Measurements from ENCODE around the gene CUX1.
"Not testable (repeated sequence)": the region's sequence is repeated elsewhere in the genome, so short reads cannot be mapped to it uniquely, and the experiment has no call there.

CUX1 gene

DNA sequence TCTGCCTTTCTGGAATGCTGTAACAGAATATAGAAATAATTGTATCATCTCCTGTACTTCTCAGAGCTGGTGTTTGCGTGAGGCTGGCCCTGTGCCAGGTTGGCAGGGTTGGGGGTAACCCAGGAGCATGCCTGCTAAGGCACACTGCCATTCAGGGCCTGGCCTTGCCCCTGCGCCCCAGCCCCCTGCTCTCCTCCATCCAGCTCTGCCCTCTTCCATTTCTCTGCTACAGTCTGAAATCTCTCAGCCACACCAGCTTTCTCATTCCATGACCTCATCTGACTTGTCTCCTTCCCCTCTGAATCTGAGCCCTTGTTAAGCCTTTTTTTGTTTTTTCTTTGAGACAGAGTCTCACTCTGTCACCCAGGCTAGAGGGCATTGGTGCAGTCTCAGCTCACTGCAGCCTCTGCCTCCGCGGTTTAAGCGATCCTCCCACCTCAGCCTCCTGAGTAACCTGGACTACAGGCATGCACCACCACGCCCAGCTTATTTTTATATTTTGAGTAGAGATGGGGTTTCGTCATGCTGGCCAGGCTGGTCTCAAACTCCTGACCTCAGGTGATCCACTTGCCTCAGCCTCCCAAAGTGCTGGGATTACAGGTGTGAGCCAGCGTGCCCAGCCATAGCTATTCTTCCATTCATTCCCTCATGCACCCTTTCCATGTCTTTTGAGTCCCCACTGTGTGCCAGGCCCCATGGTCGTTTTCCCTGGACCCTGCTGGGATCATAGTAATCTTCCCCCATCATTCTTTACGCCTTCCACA is 206.8 kb downstream of the CUX1 start:
- DNase-seq: no peak

- DNase-seq: no peak
These were observed 207.5 kb downstream of the CUX1 start for GRCh38 chr7:102024769-102025391.

GRCh38 chr7:102025777-102026176 is 208.4 kb downstream of the CUX1 start:
- DNase-seq: not testable (repeated sequence)

GRCh38 chr7:102028206-102028826 is 210.9 kb downstream of the CUX1 start:
- peak in 1 of 6 experiments; percentile 17 for DNase-seq

- no peak for DNase-seq
These were observed 212.2 kb downstream of the CUX1 start for GRCh38 chr7:102029616-102030015.

DNA sequence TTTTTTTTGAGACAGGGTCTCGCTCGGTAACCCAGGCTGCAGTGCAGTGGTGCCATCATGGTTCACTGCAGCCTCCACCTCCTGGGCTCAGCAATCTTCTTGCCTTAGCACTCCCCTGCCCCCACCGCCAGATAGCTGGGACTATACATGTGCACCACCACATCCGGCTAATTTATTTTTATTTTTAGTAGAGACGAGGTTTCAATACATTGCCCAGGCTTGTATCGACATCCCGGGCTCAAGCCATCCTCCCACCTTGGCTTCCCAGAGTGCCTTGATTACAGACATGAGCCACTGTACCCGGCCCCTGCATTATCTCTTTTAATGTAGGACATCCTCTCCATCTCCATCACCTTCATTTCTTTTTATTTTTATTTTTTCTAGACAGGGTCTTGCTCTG is 213.3 kb downstream of the CUX1 start:
- DNase-seq: no peak

DNA sequence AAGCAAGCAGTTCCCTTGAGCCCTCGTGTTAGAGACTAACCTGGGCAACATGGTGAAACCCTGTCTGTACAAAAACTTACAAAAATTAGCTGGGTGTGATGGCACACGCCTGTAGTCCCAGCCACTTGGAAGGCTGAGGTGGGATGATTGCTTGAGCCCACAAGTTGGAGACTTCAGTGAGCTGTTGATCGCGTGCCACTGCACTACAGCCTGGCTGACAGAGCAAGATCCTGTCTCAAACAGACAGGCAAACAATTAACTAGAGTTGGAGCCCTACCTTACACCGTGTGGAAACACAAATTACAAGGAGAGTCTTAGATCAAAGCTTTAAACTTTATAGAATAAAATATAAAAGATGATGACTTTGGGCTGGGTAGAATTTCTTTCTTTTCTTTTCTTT is 219.5 kb downstream of the CUX1 start:
- no peak for DNase-seq

GRCh38 chr7:102039706-102040105 is 222.3 kb downstream of the CUX1 start:
- no peak for DNase-seq

GRCh38 chr7:102040569-102040968 is 223.1 kb downstream of the CUX1 start:
- DNase-seq: no peak

DNA sequence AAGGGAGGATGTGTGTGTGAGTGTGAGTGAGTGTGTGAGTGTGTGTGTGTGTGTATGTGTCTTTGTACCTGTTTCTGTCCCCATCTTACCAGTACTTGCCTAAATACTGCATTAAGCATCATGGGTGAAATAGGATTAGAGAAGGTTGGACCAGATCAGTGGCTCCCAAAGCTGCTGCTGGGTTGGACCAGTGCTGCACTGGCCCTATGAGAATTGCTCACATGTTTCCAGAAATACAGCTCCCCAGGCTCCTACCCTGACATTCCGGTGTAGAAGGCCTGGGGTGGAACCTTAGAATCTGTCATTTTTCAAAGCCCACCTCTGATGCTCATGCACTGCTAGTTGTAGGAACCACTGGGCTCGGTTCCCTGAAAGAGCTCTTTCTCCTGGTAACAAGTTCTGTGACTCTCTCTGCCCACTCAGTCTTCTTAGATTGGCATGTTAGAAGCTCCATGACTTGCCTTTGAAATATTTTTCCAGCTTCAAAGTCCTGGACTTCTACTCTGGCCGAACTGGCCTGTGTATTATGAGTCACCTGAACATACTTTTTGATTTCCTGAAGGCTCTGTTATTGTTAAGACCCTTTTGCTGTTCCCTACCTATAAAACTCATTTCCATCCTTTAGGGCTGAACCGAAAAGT is 224.7 kb downstream of the CUX1 start:
- no peak for DNase-seq

DNA sequence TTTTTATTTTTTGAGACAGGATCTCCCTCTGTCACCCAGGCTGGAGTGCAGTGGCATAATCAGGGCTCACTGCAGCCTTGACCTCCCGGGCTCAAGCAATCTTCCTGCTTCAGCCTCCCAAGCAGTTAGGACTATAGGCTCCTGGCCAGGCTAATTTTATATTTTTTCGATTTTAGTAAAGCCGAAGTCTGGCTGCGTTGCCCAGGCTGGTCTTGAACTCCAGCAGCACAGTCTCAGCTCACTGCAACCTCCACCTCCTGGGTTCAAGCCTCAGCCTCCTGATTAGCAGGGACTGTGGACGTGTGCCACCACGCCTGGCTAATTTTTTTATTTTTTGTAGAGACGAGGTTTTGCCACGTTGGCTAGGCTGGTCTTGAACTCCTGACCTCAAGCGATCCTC is 225.4 kb downstream of the CUX1 start:
- DNase-seq: not testable (repeated sequence)

DNA sequence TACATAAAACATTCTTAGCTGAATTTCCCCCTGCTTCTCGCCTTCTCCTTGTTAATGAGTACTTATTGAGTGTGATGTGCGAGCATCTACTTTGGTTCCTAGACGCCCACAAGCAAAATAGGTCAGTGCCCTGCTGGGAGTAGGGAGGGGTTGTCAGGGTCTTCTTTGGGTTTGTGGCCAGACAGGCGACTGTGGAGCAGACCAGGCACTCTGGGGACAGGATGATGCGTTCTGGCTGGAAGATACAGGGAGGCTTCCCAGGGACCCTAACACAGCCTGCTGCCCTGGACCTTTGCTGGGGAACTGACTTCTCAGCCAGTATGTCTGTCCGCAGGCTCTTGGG is 227.2 kb downstream of the CUX1 start:
- DNase-seq: no peak

DNA sequence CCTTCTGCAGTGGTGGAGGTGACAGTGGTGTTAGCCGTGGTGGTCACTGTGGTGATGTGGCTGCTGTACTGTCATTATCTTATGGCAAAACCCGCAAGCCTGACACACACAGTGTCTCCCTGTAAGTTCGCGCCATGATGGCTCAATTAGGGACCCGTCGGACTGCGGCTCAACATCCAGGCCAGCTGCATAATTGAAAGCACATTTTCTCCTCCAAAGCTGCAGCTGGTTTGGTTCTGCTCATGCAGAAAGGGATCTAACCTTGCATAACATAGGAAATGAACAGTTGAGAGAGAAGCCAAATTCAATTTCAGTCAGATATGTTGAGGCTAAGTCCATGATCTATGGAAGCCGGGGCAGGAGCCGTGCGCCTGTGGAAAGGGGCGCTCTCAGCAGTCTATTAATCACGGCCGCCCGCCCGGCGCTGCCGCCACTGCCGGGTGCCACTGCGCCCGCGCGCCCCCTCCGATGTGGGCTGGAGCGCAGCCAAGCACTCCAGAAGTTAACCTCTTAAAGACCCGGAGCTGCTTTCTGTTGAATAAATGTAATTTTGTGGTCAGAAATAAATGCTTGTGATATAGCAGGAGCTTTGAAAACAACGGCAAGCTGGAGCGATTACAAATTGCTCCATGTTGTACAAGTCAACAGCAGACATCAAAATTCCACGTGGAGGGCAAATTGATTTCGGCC is 227.7 kb downstream of the CUX1 start:
- no peak for DNase-seq

DNA sequence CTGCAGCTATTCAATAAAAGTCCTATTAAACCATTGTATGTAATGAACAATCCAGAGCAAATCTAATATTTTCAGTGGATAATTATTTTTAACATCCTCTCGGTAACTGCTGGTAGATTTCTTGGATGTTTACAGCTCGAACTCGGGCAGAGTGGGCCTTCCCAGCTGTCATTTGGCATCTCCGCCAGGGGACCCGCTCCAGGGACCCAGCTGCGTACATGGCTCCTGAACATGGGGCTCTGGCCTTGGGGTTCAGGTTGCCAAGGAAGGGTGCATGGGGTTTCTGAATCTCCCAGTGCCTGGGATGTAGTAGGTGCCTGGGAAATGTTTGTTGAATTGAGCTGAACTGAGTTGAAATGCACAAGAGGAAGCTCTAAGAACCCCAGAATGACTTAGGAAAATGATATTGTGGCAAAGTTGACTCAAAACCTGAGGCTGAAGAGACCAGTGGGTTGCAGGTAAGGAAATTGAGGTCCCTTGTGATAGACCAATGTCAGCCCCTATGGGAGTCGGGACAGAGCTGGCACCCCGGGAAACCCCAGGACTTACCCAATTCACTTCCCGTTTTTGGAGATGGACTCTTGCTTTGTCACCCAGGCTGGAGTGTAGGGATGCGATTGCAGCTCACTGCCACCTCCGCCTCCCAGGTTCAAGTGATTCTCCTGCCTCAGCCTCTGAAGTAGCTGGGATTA is 228.4 kb downstream of the CUX1 start:
- no peak for DNase-seq

- DNase-seq: no peak
These were observed 229.1 kb downstream of the CUX1 start for GRCh38 chr7:102046373-102047117.

DNA sequence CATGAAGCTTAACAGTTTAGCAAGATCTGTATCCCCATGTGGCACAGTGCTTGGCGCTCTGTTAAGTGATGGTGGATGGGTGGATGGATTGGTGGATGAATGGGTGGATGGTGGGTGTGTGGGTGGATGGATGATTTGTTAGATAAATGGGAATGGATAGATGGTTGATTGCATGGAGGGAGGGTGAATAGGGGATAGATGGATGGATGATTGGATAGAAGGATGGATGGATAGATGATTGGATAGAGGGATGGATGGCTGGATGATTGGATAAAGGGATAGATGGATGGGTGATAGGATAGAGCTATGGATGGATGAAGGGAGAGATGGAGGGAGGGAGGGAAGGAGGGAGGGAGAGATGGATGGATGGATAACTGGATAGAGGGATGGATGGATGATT is 229.7 kb downstream of the CUX1 start:
- no peak for DNase-seq

DNA sequence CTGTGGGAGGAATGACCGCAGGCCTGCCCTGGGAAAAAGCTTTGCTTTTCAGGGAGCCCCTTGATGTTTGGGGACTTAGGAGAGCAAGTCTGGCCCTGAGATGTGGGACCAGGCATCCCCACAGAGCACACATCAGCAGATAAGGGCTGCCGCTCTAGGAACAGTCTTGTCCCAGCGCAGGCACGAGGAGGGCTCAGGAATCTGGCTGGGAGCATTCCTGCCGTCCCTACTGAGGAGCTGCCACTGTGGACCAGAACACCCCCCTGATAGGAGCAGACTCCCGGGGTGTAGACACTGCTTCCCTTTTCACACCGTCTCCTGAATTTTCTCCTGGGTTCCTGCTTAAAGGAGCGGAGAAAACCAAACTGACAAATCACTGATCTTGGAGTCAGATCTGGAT is 232.3 kb downstream of the CUX1 start:
- DNase-seq: no peak

DNA sequence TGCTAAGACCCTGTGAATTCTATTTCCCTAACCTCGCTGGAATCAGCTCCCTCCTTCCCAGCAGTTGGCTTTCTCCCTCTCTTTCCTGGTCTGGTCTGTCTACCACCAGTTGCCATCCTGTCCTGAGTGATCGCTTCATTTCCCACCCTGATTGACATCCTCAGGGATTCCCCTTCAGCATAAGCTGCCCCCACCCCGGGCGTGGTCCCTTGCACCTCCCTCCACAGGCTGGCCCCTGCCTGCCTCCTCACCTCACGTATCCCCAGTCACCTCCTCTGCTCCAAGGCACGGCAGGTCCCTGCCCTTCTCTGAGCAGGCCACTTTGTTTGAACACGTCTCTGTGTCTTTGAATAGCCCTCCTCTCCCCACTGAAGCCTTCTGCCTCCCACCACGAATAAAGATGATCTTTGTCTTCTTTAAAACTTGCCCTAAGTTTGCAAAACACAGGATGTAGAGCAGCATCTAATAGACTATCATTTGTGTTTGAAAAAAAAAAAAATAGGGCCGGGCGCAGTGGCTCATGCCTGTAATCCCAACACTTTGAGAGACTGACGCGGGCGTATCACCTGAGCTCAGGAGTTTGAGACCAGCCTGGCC is 233.5 kb downstream of the CUX1 start:
- no peak for DNase-seq

DNA sequence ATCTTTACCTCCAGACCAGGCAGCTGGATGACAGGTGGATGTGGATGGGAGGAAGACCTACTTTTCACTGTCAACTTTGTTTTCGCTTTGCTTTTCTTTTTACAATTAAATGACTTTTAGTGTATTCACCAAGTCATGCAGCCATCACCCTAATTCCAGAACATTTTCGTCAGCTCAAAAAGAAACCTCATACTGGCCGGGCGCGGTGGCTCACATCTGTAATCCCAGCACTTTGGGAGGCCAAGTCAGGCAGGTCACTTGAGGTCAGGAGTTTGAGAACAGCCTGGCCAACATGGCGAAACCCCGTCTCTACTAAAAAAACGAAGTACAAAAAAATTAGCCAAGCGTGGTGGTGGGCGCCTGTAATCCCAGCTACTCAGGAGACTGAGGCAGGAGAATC is 234.3 kb downstream of the CUX1 start:
- DNase-seq: not testable (repeated sequence)

GRCh38 chr7:102054158-102054557 is 236.7 kb downstream of the CUX1 start:
- DNase-seq: no peak

- DNase-seq: no peak
These were observed 238.0 kb downstream of the CUX1 start for GRCh38 chr7:102055181-102055976.
